Mucosa of descending colon (tissue), 3 donors: ENCODE measurements around the gene FUT9. TPM values are rescaled to one million over a fixed set of nuclear protein-coding genes. Genes with fewer than 3 reads are reported as not detected.
A peak's percentile ranks its signal among the peaks of the same experiment; 100 is the strongest.

Experiments
- ATAC-seq: fragments of 200-7000 bp; cut with Tn5 transposase; one replicate; pipeline ENCODE4 v1.9.1; 2020; ENCODE audit warnings: mild to moderate bottlenecking, moderate library complexity
- DNase-seq, 3 donors: peaks; one replicate each; pipeline ENCODE4 v3.0.0-alpha.2; 2020
- H3K36me3 ChIP-seq: fragments of 200-600 bp; one replicate; pipeline ENCODE4 v1.8.0; 2021; ENCODE audit warnings: low read depth, mild to moderate bottlenecking
- H3K4me1 ChIP-seq: fragments of 200-600 bp; one replicate; pipeline ENCODE4 v1.8.0; 2021; ENCODE audit warnings: low read depth, mild to moderate bottlenecking
- H3K4me3 ChIP-seq: fragments of 200-600 bp; one replicate; pipeline ENCODE4 v1.8.0; 2021; ENCODE audit warnings: mild to moderate bottlenecking
- H3K9me3 ChIP-seq: fragments of 200-600 bp; one replicate; pipeline ENCODE4 v1.8.0; 2021; ENCODE audit warnings: mild to moderate bottlenecking
- intact Hi-C, 2 donors: fragments of 100-400 bp; cut with DNase I in 1 of 2; cut with micrococcal nuclease in 1 of 2; formaldehyde crosslinking; loops; one replicate each; pipeline versions ENCODE4 v1.11.0 to v1.11.1; 2022; cut with DNase I, micrococcal nuclease
- total RNA-seq, 3 donors: library from RNA; stranded (reverse); fragmentation: NEBNext Ultra II Directional in 2 of 3; extraction: Animal tissue kit (Norgen Biotek cat#: 25700) in 2 of 3; gene quantifications; one replicate each; pipeline versions ENCODE4 v1.2.1 to v1.2.4, GENCODE V29; 2021 to 2023
- TF ChIP-seq, protein P1 (sequence below): fragments of 200-600 bp; IDR thresholded peaks from one replicate; pipeline ENCODE4 v1.8.0; 2022; ENCODE audit warnings: antibody characterized with exemption, mild to moderate bottlenecking
- donor health status: DM: no; HTN: no; CAD: no; lungs with moderate emphysema.
- donor health status: DM: no; HTN: no; CAD: no.
- donor health status: DM: no; HTN: yes; CAD: no.

The FUT9 gene
- total RNA-seq, 3 donors from 2014 or later = 0.02 to 0.09 TPM; not detected in 1

DNA sequence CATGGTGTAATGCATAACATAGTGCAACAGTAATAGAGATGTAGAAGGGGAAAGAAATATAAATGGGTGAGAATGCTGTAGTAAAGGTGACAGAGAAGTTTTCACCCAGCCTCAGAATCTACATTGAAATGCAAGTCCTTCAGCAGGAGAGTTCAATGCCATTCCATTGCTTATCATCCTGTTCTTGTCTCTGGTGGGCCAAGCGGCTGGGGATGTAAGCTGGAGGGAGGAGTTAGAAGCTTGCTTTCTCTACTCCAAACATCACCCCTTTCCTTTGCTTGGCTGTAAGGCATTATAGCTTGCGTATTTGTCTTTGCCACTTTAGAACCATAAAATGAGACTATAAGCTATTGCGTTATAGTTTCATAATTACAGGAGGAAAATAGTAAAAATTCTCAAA, 2.2 kb upstream of the FUT9 start:
- no peaks in the 10 kb centered on the region for H3K4me1 ChIP-seq
- H3K9me3 ChIP-seq = no peaks in the 10 kb centered on the region
- DNase-seq = no peak
- no peaks in the 10 kb centered on the region for H3K36me3 ChIP-seq
- intact Hi-C loops = no loop called here
- TF ChIP-seq, protein P1, sequence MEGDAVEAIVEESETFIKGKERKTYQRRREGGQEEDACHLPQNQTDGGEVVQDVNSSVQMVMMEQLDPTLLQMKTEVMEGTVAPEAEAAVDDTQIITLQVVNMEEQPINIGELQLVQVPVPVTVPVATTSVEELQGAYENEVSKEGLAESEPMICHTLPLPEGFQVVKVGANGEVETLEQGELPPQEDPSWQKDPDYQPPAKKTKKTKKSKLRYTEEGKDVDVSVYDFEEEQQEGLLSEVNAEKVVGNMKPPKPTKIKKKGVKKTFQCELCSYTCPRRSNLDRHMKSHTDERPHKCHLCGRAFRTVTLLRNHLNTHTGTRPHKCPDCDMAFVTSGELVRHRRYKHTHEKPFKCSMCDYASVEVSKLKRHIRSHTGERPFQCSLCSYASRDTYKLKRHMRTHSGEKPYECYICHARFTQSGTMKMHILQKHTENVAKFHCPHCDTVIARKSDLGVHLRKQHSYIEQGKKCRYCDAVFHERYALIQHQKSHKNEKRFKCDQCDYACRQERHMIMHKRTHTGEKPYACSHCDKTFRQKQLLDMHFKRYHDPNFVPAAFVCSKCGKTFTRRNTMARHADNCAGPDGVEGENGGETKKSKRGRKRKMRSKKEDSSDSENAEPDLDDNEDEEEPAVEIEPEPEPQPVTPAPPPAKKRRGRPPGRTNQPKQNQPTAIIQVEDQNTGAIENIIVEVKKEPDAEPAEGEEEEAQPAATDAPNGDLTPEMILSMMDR = no peak
- ATAC-seq = no peak
- H3K4me3 ChIP-seq = no peak overlapping the region

DNA sequence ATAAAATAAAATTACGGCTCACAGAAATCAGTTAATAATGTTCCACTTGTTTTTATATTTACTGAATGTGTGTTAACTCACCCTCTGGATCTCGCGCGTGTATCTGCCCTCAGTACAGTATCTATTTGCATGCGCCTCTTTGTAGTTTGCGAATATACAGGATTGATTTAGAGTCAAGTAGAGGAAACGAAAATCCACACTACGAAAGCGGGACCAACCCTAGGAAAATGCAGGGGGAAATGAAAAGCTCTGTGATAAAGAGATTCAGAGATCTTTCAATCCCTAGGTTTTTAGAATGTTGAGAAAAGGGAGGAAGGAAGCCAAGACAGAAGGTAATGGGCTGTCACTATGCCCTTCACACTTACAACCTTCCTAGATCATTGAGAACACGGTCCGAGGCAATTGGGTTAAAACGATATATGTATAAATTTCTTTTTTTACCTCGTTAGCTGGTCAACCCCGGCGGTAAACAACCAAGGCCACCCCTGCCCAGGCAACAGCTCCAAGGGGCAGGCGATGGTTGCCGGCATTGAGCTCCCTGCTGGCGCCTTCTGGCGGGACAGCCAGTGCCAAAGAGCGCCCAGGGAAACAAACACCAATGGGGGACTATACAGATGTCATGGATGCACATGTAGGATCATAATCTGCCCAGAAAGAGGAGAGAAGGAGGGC, 792 bp upstream of the FUT9 start:
- Histone ChIP-seq H3K36me3 (no peaks in the 10 kb centered on the region), H3K4me3 (no peak overlapping the region), H3K4me1 (no peaks in the 10 kb centered on the region), H3K9me3 (no peaks in the 10 kb centered on the region)
- TF ChIP-seq, protein P1 = no peak
- no peak for DNase-seq
- no peak for ATAC-seq
- intact Hi-C loops = no loop called here

DNA sequence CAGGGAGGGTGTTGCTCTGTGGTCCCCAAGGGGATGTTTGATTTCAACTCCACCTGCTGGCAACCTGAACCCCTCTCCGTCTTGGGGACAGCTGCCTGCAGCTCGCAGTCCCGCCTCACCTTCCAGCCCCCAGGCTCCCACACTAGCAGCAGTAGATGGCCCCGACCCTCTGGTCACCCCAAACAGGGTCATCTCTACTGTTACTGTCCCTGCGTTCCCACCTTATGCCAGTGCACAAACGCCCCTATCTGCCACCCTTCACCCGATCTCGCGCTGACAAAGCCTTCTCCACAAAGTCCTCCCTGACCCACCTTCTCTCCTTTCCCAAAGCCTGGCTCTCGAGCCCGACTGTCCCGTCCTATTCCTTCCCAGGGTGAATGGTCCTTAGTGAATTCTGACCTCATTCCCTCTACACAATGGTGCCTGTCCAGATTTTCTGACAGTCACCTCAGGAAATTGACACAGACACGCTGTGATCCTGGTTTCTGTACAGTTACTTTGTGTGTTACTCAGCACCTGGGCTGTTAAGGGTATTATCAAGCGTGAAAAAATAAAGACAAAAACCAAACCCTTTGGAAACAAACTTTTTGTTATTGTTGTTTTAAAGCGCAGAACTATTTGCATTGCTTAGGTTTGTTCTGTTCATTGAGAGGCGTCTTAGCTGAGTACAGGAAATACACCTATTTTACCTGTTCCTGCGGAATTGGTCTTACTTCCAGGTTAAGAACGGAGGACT, 728 bp downstream of the FUT9 start:
- H3K4me3 ChIP-seq = no peak overlapping the region
- ATAC-seq = no peak

DNA sequence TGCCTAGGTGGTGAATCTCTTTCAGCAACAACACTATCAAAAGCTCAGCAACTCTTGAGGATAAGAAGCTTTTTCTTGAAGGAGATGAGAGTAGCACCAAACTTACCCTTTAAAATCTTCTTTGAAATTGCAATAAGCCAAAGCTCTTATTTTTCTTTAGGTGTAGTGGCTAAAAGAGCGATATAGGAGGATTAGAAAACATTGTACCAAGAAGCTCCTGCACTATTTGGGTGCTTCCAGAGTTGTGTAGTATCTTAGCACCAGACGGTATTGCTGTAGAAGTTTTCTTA, 1.2 kb downstream of the FUT9 start:
- intact Hi-C loops = no loop called here
- H3K4me3 ChIP-seq = no peak overlapping the region
- no peaks in the 10 kb centered on the region for H3K9me3 ChIP-seq
- ATAC-seq (no peak), DNase-seq (no peak)
- H3K4me1 ChIP-seq = no peaks in the 10 kb centered on the region
- TF ChIP-seq, protein P1 = no peak
- H3K36me3 ChIP-seq = no peaks in the 10 kb centered on the region

More for the DNA sequence above, 728 bp downstream of the FUT9 start:
- no peaks in the 10 kb centered on the region for H3K9me3 ChIP-seq
- intact Hi-C loops = no loop called here
- H3K4me1 ChIP-seq = no peaks in the 10 kb centered on the region
- DNase-seq = peak in 1 of 3 donors; percentile 9
- H3K36me3 ChIP-seq = no peaks in the 10 kb centered on the region
- TF ChIP-seq, protein P1 = no peak

DNA sequence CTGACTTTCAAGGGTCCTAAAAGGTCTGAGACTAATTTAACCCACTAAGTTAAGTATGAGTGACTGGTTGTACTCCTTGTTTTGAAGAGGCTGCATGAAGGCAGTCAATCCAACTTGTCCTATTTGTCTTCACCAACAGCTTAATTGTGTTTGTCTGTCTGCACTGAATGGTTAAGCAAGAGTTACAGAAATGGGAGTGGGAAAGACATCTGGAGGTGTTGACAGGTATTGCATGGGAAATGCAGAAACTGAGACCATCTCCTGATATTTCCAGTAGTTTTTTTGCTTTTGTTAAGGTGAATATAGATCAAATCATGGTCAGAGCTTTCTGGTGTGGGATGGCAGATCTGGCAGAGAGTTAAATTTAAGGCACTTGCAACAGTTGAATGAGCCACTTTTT, 6.5 kb downstream of the FUT9 start:
- no peak overlapping the region for H3K4me3 ChIP-seq
- intact Hi-C loops = no loop called here
- no peaks in the 10 kb centered on the region for H3K9me3 ChIP-seq
- ATAC-seq (no peak), DNase-seq (no peak)
- TF ChIP-seq, protein P1 = no peak
- H3K4me1 ChIP-seq = no peaks in the 10 kb centered on the region
- no peaks in the 10 kb centered on the region for H3K36me3 ChIP-seq
